ENCODE measurements around the gene LRRC3B. TPM values are rescaled to one million over a fixed set of nuclear protein-coding genes. Genes with fewer than 3 reads are reported as not detected.

LRRC3B gene
- total and polyA plus RNA-seq, 2 donors (not counting 1 experiment from before 2014, with no cell fraction given) = not detected

- H3K9me3 ChIP-seq (ENCODE audit: control extremely low read depth in 1 of 3, control insufficient read depth in 2 of 3, insufficient read depth in 1 of 3, low read length in 2 of 3) = peaks cover 0 to 3% (median 0%) of the 10 kb centered on the region in 3 donors
- no peak overlapping the region for H3K27ac ChIP-seq (ENCODE audit: low read length in 2 of 2)
- TF ChIP-seq CTCF (IDR thresholded peaks at IDR 0.05) (no peak), EZH2 (IDR thresholded peaks at IDR 0.05; ENCODE audit: borderline replicate concordance, insufficient read depth, low read depth, low read length, poor library complexity, severe bottlenecking) (no peak)
- no peak overlapping the region for H3K27ac Mint-ChIP-seq
- no peak overlapping the region for H2AFZ ChIP-seq (ENCODE audit: insufficient read depth, low read depth, low read length, poor library complexity, severe bottlenecking)
- ChIA-PET CTCF (no interaction called here), POLR2A (no interaction called here)
- H3K4me3 Mint-ChIP-seq = no peak overlapping the region
- H3K9ac ChIP-seq (ENCODE audit: low read length) = no peak overlapping the region
- no peaks in the 10 kb centered on the region for H3K79me2 ChIP-seq (ENCODE audit: control insufficient read depth, insufficient read depth, low read length)
- H3K27me3 ChIP-seq (replicated peaks in 1 of 4; ENCODE audit: control extremely low read depth in 1 of 4, control insufficient read depth in 3 of 4, insufficient read depth in 4 of 4, low read length in 3 of 4) = no peaks in the 10 kb centered on the region
- ATAC-seq (ENCODE audit: low read depth) (no peak), DNase-seq (no peak)
- no peak overlapping the region for H3K4me2 ChIP-seq (replicated peaks; ENCODE audit: low read depth, low read length, poor library complexity, severe bottlenecking)
- H3K4me1 ChIP-seq (ENCODE audit: control insufficient read depth in 2 of 2, insufficient read depth in 2 of 2, low read length in 2 of 2) = no peaks in the 10 kb centered on the region
- no peaks in the 10 kb centered on the region for H3K9me3 Mint-ChIP-seq (ENCODE audit: insufficient read depth)
- no peaks in the 10 kb centered on the region for H3K27me3 Mint-ChIP-seq
- no peaks in the 10 kb centered on the region for H3K36me3 ChIP-seq (replicated peaks in 1 of 2; ENCODE audit: control extremely low read depth in 1 of 2, control insufficient read depth in 1 of 2, extremely low read depth in 1 of 2, insufficient read depth in 2 of 2, low read length in 1 of 2)
- no peak overlapping the region for H3K4me3 ChIP-seq (ENCODE audit: control extremely low read depth in 1 of 5, extremely low read depth in 1 of 5, insufficient read depth in 1 of 5, low read depth in 2 of 5, low read length in 4 of 5)
- intact Hi-C loops (cut with micrococcal nuclease) = no loop called here
- H3K4me1 Mint-ChIP-seq = no peaks in the 10 kb centered on the region
- H4K20me1 ChIP-seq (ENCODE audit: control insufficient read depth, insufficient read depth, low read length, poor library complexity, severe bottlenecking) = no peaks in the 10 kb centered on the region
- 100% methylated on average over 1 of the region's 3 CpGs for WGBS (ENCODE audit: insufficient coverage)
These were observed 24.5 kb downstream of the LRRC3B start for GRCh38 chr3:26647078-26647477.

GRCh38 chr3:26648461-26648860 lies 25.9 kb downstream of the LRRC3B start:
- CTCF ChIA-PET = no interaction called here
- no peak overlapping the region for H3K27ac Mint-ChIP-seq
- no CpG with 5 or more reads among the region's 2 CpGs for WGBS (ENCODE audit: insufficient coverage)

More at GRCh38 chr3:26648461-26648860, 25.9 kb downstream of the LRRC3B start:
- no peak overlapping the region for H3K4me3 ChIP-seq (ENCODE audit: control extremely low read depth in 1 of 5, extremely low read depth in 1 of 5, insufficient read depth in 1 of 5, low read depth in 2 of 5, low read length in 4 of 5)
- no peak overlapping the region for H3K4me3 Mint-ChIP-seq
- no peaks in the 10 kb centered on the region for H3K9me3 ChIP-seq (ENCODE audit: control extremely low read depth in 1 of 3, control insufficient read depth in 2 of 3, insufficient read depth in 1 of 3, low read length in 2 of 3)
- no peaks in the 10 kb centered on the region for H3K79me2 ChIP-seq (ENCODE audit: control insufficient read depth, insufficient read depth, low read length)
- ATAC-seq (ENCODE audit: low read depth) (no peak), DNase-seq (no peak)
- no peak overlapping the region for H2AFZ ChIP-seq (ENCODE audit: insufficient read depth, low read depth, low read length, poor library complexity, severe bottlenecking)
- POLR2A ChIA-PET = no interaction called here
- no peaks in the 10 kb centered on the region for H3K9me3 Mint-ChIP-seq (ENCODE audit: insufficient read depth)
- no peaks in the 10 kb centered on the region for H3K36me3 ChIP-seq (replicated peaks in 1 of 2; ENCODE audit: control extremely low read depth in 1 of 2, control insufficient read depth in 1 of 2, extremely low read depth in 1 of 2, insufficient read depth in 2 of 2, low read length in 1 of 2)
- H3K4me1 Mint-ChIP-seq = no peaks in the 10 kb centered on the region
- H4K20me1 ChIP-seq (ENCODE audit: control insufficient read depth, insufficient read depth, low read length, poor library complexity, severe bottlenecking) = no peaks in the 10 kb centered on the region
- intact Hi-C loops (cut with micrococcal nuclease) = no loop called here
- no peak overlapping the region for H3K27ac ChIP-seq (ENCODE audit: low read length in 2 of 2)
- no peak for TF ChIP-seq CTCF (IDR thresholded peaks at IDR 0.05)
- no peak for TF ChIP-seq EZH2 (IDR thresholded peaks at IDR 0.05; ENCODE audit: borderline replicate concordance, insufficient read depth, low read depth, low read length, poor library complexity, severe bottlenecking)
- H3K4me1 ChIP-seq (ENCODE audit: control insufficient read depth in 2 of 2, insufficient read depth in 2 of 2, low read length in 2 of 2) = no peaks in the 10 kb centered on the region
- H3K4me2 ChIP-seq (replicated peaks; ENCODE audit: low read depth, low read length, poor library complexity, severe bottlenecking) = no peak overlapping the region
- H3K27me3 ChIP-seq (replicated peaks in 1 of 4; ENCODE audit: control extremely low read depth in 1 of 4, control insufficient read depth in 3 of 4, insufficient read depth in 4 of 4, low read length in 3 of 4) = no peaks in the 10 kb centered on the region
- H3K9ac ChIP-seq (ENCODE audit: low read length) = no peak overlapping the region
- no peaks in the 10 kb centered on the region for H3K27me3 Mint-ChIP-seq
